Neural crest cell (in vitro differentiated cells): Measurements from ENCODE around the gene TJP3. TPM values are rescaled to one million over a fixed set of nuclear protein-coding genes. Genes with fewer than 3 reads are reported as not detected.

Experiments
- DNase-seq: peaks from one replicate; pipeline ENCODE4 v3.0.0; 2021; ENCODE audit warnings: low read depth, mixed read lengths, low spot score
- H3K27ac Mint-ChIP-seq: one replicate; pipeline ENCODE4 v1.8.0; 2021; ENCODE audit warnings: mild to moderate bottlenecking, mixed read lengths; ENCODE audit not compliant: unreplicated experiment
- H3K27me3 Mint-ChIP-seq: 2 replicates; pipeline ENCODE4 v1.8.0; 2021; ENCODE audit warnings: low read depth, mild to moderate bottlenecking, mixed read lengths
- H3K36me3 Mint-ChIP-seq: 2 replicates; pipeline ENCODE4 v1.8.0; 2021; ENCODE audit warnings: low read depth, mild to moderate bottlenecking, mixed read lengths
- H3K4me1 Mint-ChIP-seq: 2 replicates; pipeline ENCODE4 v1.8.0; 2021; ENCODE audit warnings: mixed read lengths
- H3K4me3 Mint-ChIP-seq: one replicate; pipeline ENCODE4 v1.8.0; 2021; ENCODE audit warnings: mild to moderate bottlenecking, mixed read lengths
- H3K9me3 Mint-ChIP-seq: 2 replicates; pipeline ENCODE4 v1.8.0; 2021; ENCODE audit warnings: mixed read lengths
- total RNA-seq: library from RNA; stranded (reverse); gene quantifications from 2 replicates; pipeline ENCODE4 v1.2.1, GENCODE V29; 2021
- TF ChIP-seq, protein P1 (sequence below): fragments of 200-600 bp; sonication (generic); conservative IDR thresholded peaks from 2 replicates; pipeline ENCODE4 v1.5.0; 2021; ENCODE audit warnings: antibody characterized with exemption, mild to moderate bottlenecking

TJP3 gene
- total RNA-seq, 1 donor from 2014 or later: not detected

DNA sequence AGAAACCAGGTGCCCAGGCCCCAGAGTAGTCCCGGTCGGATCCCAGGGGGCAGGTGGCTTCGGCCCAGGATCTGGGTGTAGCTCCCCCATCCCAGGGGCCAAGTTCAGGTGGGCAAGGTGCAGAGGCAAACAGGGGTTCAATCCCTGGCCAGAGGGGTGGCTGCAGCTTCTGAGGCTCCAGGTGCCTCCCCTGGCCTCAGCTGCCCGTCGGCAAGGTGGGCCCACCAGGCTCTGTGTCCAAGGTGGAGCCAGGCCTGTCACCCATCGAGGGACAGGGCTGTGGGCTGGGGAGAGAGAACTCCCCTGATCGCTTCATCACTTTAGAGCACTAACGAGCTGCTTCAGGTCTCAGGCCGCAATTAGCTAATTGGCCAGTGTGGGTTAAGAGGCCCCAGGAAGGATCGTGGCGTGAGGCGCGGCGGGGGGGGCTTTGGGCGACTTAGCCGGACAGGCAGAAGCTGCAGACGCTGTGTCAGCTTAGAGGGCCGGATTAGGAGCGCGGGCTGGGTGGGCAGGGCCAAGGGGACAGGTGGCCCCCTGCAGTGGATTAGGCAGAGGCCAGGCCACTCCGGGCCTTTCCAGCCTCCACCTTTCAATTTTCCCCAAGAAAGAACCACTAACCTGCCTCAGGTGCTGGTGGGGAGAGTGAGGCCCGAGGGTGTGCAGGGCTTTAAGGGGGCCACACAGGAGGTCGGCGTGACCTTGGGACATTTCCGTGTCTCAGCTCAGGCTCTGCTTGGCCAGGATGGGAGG lies 66.6 kb downstream of the TJP3 start:
- H3K9me3 Mint-ChIP-seq: no peaks in the 10 kb centered on the region
- no peak overlapping the region for H3K4me3 Mint-ChIP-seq
- no peaks in the 10 kb centered on the region for H3K4me1 Mint-ChIP-seq
- no peaks in the 10 kb centered on the region for H3K36me3 Mint-ChIP-seq
- no peak overlapping the region for H3K27ac Mint-ChIP-seq
- H3K27me3 Mint-ChIP-seq: no peaks in the 10 kb centered on the region
- TF ChIP-seq, protein P1, sequence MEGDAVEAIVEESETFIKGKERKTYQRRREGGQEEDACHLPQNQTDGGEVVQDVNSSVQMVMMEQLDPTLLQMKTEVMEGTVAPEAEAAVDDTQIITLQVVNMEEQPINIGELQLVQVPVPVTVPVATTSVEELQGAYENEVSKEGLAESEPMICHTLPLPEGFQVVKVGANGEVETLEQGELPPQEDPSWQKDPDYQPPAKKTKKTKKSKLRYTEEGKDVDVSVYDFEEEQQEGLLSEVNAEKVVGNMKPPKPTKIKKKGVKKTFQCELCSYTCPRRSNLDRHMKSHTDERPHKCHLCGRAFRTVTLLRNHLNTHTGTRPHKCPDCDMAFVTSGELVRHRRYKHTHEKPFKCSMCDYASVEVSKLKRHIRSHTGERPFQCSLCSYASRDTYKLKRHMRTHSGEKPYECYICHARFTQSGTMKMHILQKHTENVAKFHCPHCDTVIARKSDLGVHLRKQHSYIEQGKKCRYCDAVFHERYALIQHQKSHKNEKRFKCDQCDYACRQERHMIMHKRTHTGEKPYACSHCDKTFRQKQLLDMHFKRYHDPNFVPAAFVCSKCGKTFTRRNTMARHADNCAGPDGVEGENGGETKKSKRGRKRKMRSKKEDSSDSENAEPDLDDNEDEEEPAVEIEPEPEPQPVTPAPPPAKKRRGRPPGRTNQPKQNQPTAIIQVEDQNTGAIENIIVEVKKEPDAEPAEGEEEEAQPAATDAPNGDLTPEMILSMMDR: no peak
- DNase-seq: no peak

DNA sequence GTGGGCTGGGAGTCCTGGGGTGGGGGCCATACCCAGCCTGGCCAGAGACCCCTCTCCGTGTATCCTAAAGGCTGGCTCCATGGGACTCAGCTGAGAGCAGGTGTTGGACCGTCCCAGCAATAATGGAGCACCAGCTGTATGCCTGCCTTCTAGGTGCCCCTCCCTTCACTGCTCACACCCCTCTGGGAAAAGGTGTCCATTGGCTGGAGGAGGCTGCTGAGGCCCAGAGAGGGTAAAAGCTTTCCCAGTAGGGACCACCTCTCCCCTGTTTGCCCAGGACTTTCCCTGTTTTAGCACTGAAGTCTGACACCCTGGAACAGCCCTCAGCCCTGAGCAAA lies 67.2 kb downstream of the TJP3 start:
- H3K36me3 Mint-ChIP-seq: no peaks in the 10 kb centered on the region
- no peak overlapping the region for H3K27ac Mint-ChIP-seq
- H3K27me3 Mint-ChIP-seq: no peaks in the 10 kb centered on the region
- H3K9me3 Mint-ChIP-seq: no peaks in the 10 kb centered on the region
- no peaks in the 10 kb centered on the region for H3K4me1 Mint-ChIP-seq
- TF ChIP-seq, protein P1: no peak
- DNase-seq: no peak
- no peak overlapping the region for H3K4me3 Mint-ChIP-seq

- no peak for DNase-seq
- Mint-ChIP-seq H3K9me3 (no peaks in the 10 kb centered on the region), H3K4me3 (no peak overlapping the region), H3K36me3 (no peaks in the 10 kb centered on the region), H3K27ac (no peak overlapping the region), H3K4me1 (no peaks in the 10 kb centered on the region), H3K27me3 (peaks cover under 1% of the 10 kb centered on the region)
- TF ChIP-seq, protein P1: no peak
These were observed 67.6 kb downstream of the TJP3 start for GRCh38 chr19:3775831-3776230.

DNA sequence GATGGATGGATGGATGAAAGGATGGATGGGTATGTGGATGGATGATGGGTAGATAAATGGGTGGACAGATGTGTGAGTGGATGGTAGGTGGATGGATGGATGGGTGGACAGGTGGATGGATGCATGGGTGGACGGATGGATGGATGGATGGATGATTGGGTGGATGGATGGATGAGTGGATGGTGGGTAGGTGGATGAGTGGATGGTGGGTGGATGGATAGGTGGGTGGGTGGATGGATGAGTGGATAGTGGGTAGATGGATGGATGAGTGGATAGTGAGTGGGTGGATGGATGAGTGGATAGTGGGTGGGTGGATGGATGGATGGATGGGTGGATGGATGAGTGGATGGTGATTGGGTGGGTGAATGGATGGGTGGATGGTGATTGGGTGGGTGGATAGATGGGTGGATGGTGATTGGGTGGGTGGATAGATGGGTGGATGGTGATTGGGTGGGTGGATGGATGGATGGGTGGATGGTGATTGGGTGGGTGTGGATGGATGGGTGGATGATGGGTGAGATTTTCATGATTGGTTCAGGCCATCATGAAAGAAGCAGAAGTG lies 68.4 kb downstream of the TJP3 start:
- TF ChIP-seq, protein P1: no peak
- no peak overlapping the region for H3K4me3 Mint-ChIP-seq
- H3K9me3 Mint-ChIP-seq: peaks cover 2% of the 10 kb centered on the region

DNA sequence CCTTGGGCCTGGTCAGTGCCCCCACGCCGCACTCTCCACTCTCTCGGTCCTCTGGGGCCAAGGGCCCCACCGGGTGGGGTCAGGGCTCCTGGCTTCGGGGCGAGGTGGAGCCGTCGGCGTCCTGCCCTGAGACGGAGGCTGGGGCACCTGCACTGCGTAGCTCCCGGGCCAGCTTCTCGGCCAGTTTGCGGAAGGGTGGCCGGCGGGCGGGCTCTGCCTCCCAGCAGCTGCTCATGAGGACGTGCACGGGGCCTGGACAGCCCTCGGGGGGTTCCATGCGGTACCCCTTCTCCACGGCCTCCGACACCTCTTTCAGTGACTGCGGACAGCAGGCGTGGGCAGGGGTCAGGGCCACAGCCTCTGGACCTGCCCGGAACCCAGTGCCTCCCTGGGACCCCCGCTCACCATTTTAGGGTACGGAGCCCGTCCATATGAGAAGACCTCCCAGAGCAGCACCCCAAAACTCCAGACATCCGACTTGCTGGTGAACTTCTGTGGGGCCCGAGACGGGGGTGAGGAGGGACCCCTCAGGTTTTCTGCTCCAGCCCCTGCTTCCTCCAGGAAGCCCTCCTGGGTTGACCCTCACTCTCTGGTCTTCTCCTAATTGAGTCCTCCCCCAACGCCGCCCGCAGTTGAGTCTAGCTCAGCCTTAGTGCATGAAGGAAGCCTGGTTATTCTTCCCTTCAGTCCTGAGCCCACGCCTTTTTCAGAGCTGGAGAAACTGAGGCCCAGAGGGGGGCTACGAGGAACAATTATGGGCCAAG lies 70.1 kb downstream of the TJP3 start:
- Mint-ChIP-seq H3K27ac (no peak overlapping the region), H3K36me3 (no peaks in the 10 kb centered on the region), H3K9me3 (peaks cover 8% of the 10 kb centered on the region), H3K4me1 (no peaks in the 10 kb centered on the region), H3K4me3 (no peak overlapping the region), H3K27me3 (peaks cover 20% of the 10 kb centered on the region)
- TF ChIP-seq, protein P1: no peak
- DNase-seq: no peak

More for the DNA sequence above, 68.4 kb downstream of the TJP3 start:
- H3K27me3 Mint-ChIP-seq: peaks cover 8% of the 10 kb centered on the region
- DNase-seq: no peak
- no peak overlapping the region for H3K27ac Mint-ChIP-seq
- no peaks in the 10 kb centered on the region for H3K36me3 Mint-ChIP-seq
- H3K4me1 Mint-ChIP-seq: no peaks in the 10 kb centered on the region
